WTC11 (cell line): ENCODE data around the gene ENTPD8. TPM values are rescaled to one million over a fixed set of nuclear protein-coding genes. Genes with fewer than 3 reads are reported as not detected.

ENCODE experiments used
- ATAC-seq: fragments of 200-7000 bp; cut with Tn5 transposase; 2 replicates; pipeline ENCODE4 v1.10.0; 2021; ENCODE audit warnings: mild to moderate bottlenecking, moderate library complexity
- CTCF ChIA-PET: fragments of 300-600 bp; sonication (Branson Sonifier 250); formaldehyde crosslinking; loops from one replicate; lab custom pipeline; 2021; ENCODE audit warnings: antibody characterized with exemption; lab: Charles Lee
- POLR2A ChIA-PET: fragments of 350-600 bp; sonication (Branson Sonifier 250); formaldehyde crosslinking; loops from one replicate; lab custom pipeline; 2021; ENCODE audit warnings: antibody characterized with exemption; lab: Charles Lee
- DNase-seq: peaks from one replicate; pipeline ENCODE4 v3.0.0; 2021; ENCODE audit warnings: low spot score
- H3K27ac Mint-ChIP-seq: 2 replicates; pipeline ENCODE4 v1.8.0; 2021; ENCODE audit warnings: mixed read lengths
- H3K27me3 Mint-ChIP-seq: 2 replicates; pipeline ENCODE4 v1.8.0; 2021; ENCODE audit warnings: low read depth, mild to moderate bottlenecking, moderate library complexity, mixed read lengths
- H3K36me3 Mint-ChIP-seq: 2 replicates; pipeline ENCODE4 v1.8.0; 2021; ENCODE audit warnings: mixed read lengths
- H3K4me1 Mint-ChIP-seq: 2 replicates; pipeline ENCODE4 v1.8.0; 2022; ENCODE audit warnings: mixed read lengths
- H3K4me3 Mint-ChIP-seq: 2 replicates; pipeline ENCODE4 v1.8.0; 2021; ENCODE audit warnings: mild to moderate bottlenecking, moderate library complexity, mixed read lengths
- H3K9me3 Mint-ChIP-seq: 2 replicates; pipeline ENCODE4 v1.8.0; 2021; ENCODE audit warnings: mixed read lengths
- EMX1 ChIP-seq: fragments of 250-450 bp; sonication (Bioruptor Pico); IDR thresholded peaks from 2 replicates; pipeline ENCODE4 v1.8.0; 2021; ENCODE audit warnings: mild to moderate bottlenecking
- ESRRA ChIP-seq: sonication (generic); formaldehyde crosslinking; IDR thresholded peaks from 2 replicates; pipeline ENCODE4 v1.8.1; 2022; ENCODE audit warnings: mild to moderate bottlenecking, missing genetic modification reagents, borderline replicate concordance
- FOXK1 ChIP-seq: sonication (generic); formaldehyde crosslinking; IDR thresholded peaks from 2 replicates; pipeline ENCODE4 v1.8.0; 2022; ENCODE audit warnings: mild to moderate bottlenecking, moderate library complexity, missing genetic modification reagents
- FOXP1 ChIP-seq: sonication (generic); formaldehyde crosslinking; IDR thresholded peaks from 2 replicates; pipeline ENCODE4 v1.8.0; 2022; ENCODE audit warnings: missing genetic modification reagents, mild to moderate bottlenecking, moderate library complexity, borderline replicate concordance
- GABPB1 ChIP-seq: sonication (generic); formaldehyde crosslinking; IDR thresholded peaks from 2 replicates; pipeline ENCODE4 v1.8.1; 2023; ENCODE audit warnings: mild to moderate bottlenecking, missing genetic modification reagents
- JAZF1 ChIP-seq: fragments of 250-450 bp; sonication (Bioruptor Pico); IDR thresholded peaks from 2 replicates; pipeline ENCODE4 v1.9.0; 2021; ENCODE audit warnings: moderate library complexity, mild to moderate bottlenecking, inconsistent platforms
- NR3C1 ChIP-seq: sonication (generic); formaldehyde crosslinking; conservative IDR thresholded peaks from 2 replicates; pipeline ENCODE4 v1.8.1; 2023; ENCODE audit warnings: low read depth, mild to moderate bottlenecking, missing genetic modification reagents
- RORB ChIP-seq: fragments of 250-450 bp; sonication (Bioruptor Pico); IDR thresholded peaks from 2 replicates; pipeline ENCODE4 v1.9.0; 2021; ENCODE audit warnings: mild to moderate bottlenecking
- TEAD1 ChIP-seq: sonication (generic); formaldehyde crosslinking; IDR thresholded peaks from 2 replicates; pipeline ENCODE4 v1.8.0; 2022; ENCODE audit warnings: mild to moderate bottlenecking, missing genetic modification reagents
- ZNF121 ChIP-seq: sonication (generic); formaldehyde crosslinking; IDR thresholded peaks from 2 replicates; pipeline ENCODE4 v1.8.0; 2023; ENCODE audit warnings: missing genetic modification reagents
- ZNF232 ChIP-seq: sonication (generic); formaldehyde crosslinking; IDR thresholded peaks from 2 replicates; pipeline ENCODE4 v1.8.0; 2022; ENCODE audit warnings: mild to moderate bottlenecking, missing genetic modification reagents
- ZNF263 ChIP-seq: sonication (generic); formaldehyde crosslinking; IDR thresholded peaks from 2 replicates; pipeline ENCODE4 v1.8.1; 2022; ENCODE audit warnings: low read depth, mild to moderate bottlenecking, moderate library complexity, missing genetic modification reagents
- ZNF396 ChIP-seq: fragments of 250-450 bp; sonication (Bioruptor Pico); IDR thresholded peaks from 2 replicates; pipeline ENCODE4 v1.8.0; 2021; ENCODE audit warnings: mild to moderate bottlenecking, moderate library complexity, borderline replicate concordance
- ZNF423 ChIP-seq: fragments of 250-450 bp; sonication (Bioruptor Pico); IDR thresholded peaks from 2 replicates; pipeline ENCODE4 v2.1.2; 2022; ENCODE audit warnings: mild to moderate bottlenecking, moderate library complexity
- total RNA-seq: library from RNA; stranded (reverse); gene quantifications from 3 replicates; pipeline ENCODE4 v1.2.3, GENCODE V29; 2021
- TF ChIP-seq, protein P1 (sequence below): sonication (generic); formaldehyde crosslinking; IDR thresholded peaks from 2 replicates; pipeline ENCODE4 v1.8.0; 2022; ENCODE audit warnings: missing genetic modification reagents
- TF ChIP-seq, protein P2 (sequence below): fragments of 200-600 bp; IDR thresholded peaks from 2 replicates; pipeline ENCODE4 v1.8.0; 2022; ENCODE audit warnings: antibody characterized with exemption
- TF ChIP-seq, protein P3 (sequence below): sonication (generic); formaldehyde crosslinking; IDR thresholded peaks from 2 replicates; pipeline ENCODE4 v1.8.1; 2023; ENCODE audit warnings: mild to moderate bottlenecking, missing genetic modification reagents, moderate library complexity
- TF ChIP-seq, protein P4 (sequence below): sonication (generic); formaldehyde crosslinking; IDR thresholded peaks from 2 replicates; pipeline ENCODE4 v1.8.1; 2023; ENCODE audit warnings: mild to moderate bottlenecking, missing genetic modification reagents, moderate library complexity
- TF ChIP-seq, protein P5 (sequence below): sonication (generic); formaldehyde crosslinking; IDR thresholded peaks from 2 replicates; pipeline ENCODE4 v1.8.1; 2022; ENCODE audit warnings: mild to moderate bottlenecking, moderate library complexity, missing genetic modification reagents

ENTPD8 gene
- total RNA-seq, 1 experiment from 2014 or later: 2.3 TPM

DNA sequence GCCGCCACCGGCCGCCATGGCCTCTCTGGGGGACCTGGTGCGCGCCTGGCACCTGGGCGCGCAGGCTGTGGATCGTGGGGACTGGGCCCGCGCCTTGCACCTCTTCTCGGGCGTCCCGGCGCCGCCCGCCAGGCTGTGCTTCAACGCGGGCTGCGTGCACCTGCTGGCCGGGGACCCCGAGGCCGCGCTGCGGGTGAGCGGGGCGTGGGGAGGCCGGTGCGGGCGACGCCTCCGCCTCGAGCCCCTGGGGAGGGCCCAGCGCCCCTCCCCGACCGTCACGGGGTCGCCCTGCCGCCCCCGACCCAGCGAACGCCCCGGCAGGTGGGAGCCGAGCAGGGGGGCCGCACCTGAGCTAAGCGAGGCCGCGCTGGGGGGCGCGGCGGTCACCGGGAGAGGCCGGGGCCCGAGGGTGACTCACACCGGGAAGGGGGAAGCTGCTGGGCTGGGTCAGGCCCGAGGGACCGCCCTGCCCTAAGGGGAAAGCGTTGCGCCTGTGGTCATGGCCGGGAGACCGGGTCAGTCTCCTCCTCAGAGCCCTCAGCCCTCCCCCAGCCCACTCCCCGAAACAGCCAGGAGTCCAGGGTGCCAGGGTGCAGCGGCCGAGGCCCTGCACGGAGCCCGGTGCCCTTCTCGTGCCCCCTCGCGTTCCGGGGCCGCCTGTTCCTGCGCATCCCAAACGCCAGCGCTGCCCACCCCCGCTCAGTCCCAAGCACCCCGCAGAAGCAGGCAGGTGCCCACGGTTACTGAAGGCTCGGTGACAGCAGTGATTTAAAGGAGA is 17.5 kb downstream of the ENTPD8 start:
- Mint-ChIP-seq H3K9me3 (no peaks in the 10 kb centered on the region), H3K36me3 (no peaks in the 10 kb centered on the region), H3K4me3 (peak overlapping the region; percentile 63), H3K4me1 (peaks cover 7% of the 10 kb centered on the region), H3K27me3 (no peaks in the 10 kb centered on the region; the same call in 1 of the 2 replicates), H3K27ac (no peak overlapping the region)
- DNase-seq (peak; percentile 27), ATAC-seq (no peak)
- ChIA-PET CTCF (interaction anchor here (0.6 to 2.5 kb wide), 41 partner anchors 11 to 388 kb away, joined by 3 to 38 read pairs (median 6); partner anchors contain the start of genes CYSRT1, ENTPD8, MAN1B1 and MRPL41), POLR2A (interaction anchor here (0.9 to 1.8 kb wide), 2 partner anchors 18 to 31 kb away, joined by 5 to 11 read pairs; partner anchors contain the start of gene ENTPD8)
- TF ChIP-seq, protein P1, sequence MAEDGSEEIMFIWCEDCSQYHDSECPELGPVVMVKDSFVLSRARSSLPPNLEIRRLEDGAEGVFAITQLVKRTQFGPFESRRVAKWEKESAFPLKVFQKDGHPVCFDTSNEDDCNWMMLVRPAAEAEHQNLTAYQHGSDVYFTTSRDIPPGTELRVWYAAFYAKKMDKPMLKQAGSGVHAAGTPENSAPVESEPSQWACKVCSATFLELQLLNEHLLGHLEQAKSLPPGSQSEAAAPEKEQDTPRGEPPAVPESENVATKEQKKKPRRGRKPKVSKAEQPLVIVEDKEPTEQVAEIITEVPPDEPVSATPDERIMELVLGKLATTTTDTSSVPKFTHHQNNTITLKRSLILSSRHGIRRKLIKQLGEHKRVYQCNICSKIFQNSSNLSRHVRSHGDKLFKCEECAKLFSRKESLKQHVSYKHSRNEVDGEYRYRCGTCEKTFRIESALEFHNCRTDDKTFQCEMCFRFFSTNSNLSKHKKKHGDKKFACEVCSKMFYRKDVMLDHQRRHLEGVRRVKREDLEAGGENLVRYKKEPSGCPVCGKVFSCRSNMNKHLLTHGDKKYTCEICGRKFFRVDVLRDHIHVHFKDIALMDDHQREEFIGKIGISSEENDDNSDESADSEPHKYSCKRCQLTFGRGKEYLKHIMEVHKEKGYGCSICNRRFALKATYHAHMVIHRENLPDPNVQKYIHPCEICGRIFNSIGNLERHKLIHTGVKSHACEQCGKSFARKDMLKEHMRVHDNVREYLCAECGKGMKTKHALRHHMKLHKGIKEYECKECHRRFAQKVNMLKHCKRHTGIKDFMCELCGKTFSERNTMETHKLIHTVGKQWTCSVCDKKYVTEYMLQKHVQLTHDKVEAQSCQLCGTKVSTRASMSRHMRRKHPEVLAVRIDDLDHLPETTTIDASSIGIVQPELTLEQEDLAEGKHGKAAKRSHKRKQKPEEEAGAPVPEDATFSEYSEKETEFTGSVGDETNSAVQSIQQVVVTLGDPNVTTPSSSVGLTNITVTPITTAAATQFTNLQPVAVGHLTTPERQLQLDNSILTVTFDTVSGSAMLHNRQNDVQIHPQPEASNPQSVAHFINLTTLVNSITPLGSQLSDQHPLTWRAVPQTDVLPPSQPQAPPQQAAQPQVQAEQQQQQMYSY (CRISPR knock-in tag): no peak
- TF ChIP-seq, protein P2, sequence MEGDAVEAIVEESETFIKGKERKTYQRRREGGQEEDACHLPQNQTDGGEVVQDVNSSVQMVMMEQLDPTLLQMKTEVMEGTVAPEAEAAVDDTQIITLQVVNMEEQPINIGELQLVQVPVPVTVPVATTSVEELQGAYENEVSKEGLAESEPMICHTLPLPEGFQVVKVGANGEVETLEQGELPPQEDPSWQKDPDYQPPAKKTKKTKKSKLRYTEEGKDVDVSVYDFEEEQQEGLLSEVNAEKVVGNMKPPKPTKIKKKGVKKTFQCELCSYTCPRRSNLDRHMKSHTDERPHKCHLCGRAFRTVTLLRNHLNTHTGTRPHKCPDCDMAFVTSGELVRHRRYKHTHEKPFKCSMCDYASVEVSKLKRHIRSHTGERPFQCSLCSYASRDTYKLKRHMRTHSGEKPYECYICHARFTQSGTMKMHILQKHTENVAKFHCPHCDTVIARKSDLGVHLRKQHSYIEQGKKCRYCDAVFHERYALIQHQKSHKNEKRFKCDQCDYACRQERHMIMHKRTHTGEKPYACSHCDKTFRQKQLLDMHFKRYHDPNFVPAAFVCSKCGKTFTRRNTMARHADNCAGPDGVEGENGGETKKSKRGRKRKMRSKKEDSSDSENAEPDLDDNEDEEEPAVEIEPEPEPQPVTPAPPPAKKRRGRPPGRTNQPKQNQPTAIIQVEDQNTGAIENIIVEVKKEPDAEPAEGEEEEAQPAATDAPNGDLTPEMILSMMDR: 0 out of 2 replicates have a peak, but pooled peaks have one; percentile 1
- TF ChIP-seq FOXP1 (CRISPR knock-in tag) (peak; percentile 12; the same call in 1 of the 2 replicates), NR3C1 (no peak), ZNF423 (0 out of 2 replicates have a peak, but pooled peaks have one; percentile 21), EMX1 (CRISPR knock-in tag) (no peak)
- TF ChIP-seq, protein P3, sequence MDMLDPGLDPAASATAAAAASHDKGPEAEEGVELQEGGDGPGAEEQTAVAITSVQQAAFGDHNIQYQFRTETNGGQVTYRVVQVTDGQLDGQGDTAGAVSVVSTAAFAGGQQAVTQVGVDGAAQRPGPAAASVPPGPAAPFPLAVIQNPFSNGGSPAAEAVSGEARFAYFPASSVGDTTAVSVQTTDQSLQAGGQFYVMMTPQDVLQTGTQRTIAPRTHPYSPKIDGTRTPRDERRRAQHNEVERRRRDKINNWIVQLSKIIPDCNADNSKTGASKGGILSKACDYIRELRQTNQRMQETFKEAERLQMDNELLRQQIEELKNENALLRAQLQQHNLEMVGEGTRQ (CRISPR knock-in tag): 0 out of 2 replicates have a peak, but pooled peaks have one; percentile 18

DNA sequence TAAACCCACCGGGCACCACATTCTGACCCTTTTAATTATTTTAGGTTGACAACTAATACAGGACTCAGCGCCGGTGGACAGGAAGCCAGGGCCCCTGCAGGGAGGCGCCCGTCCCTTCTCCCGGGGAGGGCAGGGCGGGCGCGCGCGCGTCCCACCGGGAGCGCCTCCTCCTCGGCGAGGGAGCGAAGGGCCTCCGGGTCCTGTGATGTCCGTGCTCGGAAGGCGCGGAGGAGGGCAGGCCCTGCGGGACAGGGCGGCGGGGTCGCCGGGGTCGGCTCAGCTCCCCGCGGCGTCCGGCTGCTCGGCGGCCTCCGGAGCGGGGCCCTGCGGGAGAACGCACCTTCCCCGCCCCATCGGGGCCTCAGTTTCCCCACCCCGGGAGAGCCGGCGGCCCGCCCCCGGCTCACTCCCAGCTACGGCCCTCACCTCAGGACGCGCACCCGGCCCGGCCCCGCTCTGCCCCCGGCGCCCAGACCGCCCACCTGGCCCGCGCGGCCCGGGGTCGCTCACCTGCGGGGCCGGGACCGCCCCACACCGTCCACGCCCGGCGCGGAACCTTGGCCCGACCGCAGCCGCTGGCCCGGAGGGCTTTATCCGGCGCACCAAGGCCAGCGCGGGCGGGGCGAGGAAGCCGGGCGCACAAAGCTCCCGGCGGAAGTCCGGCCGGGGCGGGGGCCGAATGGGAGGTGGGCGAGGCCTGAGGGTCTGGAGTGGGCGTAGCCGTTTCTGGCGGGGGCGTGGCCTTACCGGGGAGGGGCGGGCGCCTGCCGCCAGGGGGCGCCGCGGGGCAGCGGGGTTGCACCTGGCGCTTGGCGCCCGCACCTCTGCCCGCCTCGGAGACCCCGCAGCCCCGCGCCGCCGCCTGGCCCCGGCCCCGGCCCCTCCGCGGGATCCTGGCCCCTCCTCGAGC is 18.3 kb downstream of the ENTPD8 start, which contains the start of the genes EXD3 and NOXA1:
Gene EXD3, minus strand, starts transcription at position 559 of the 910 bp plus-strand sequence. CDS start 27,805 bp downstream, outside the sequence.
Gene NOXA1, plus strand, starts transcription at position 790 of the 910 bp plus-strand sequence. CDS start 137 bp downstream, outside the sequence.
- CTCF ChIA-PET: interaction anchor here (0.6 to 2.5 kb wide), 67 partner anchors 9 to 1456 kb away, joined by 3 to 38 read pairs (median 5); partner anchors contain the start of genes ARRDC1, CYSRT1, ENTPD8 and MAN1B1
- Mint-ChIP-seq H3K27me3 (no peaks in the 10 kb centered on the region; the same call in 1 of the 2 replicates), H3K9me3 (no peaks in the 10 kb centered on the region), H3K27ac (0 out of 2 replicates have a peak within 1 kb of the TSS, but pooled peaks have one; percentile 78), H3K4me3 (peak within 1 kb of the TSS; percentile 88), H3K36me3 (no peaks in the 10 kb centered on the region), H3K4me1 (peaks cover 7% of the 10 kb centered on the region)
- DNase-seq (peak; percentile 95), ATAC-seq (peak; percentile 91)
- POLR2A ChIA-PET: interaction anchor here (0.9 to 1.8 kb wide), 2 partner anchors 19 to 32 kb away, joined by 5 to 11 read pairs; partner anchors contain the start of gene ENTPD8
- TF ChIP-seq ZNF121 (no peak), JAZF1 (CRISPR knock-in tag) (no peak), TEAD1 (CRISPR knock-in tag) (peak; percentile 72; the same call in 1 of the 2 replicates), FOXK1 (CRISPR knock-in tag) (peak; percentile 50; the same call in 1 of the 2 replicates), ZNF396 (CRISPR knock-in tag) (no peak), ZNF232 (no peak), GABPB1 (CRISPR knock-in tag) (peak; percentile 83), ZNF263 (CRISPR knock-in tag) (no peak), ESRRA (CRISPR knock-in tag) (no peak), RORB (CRISPR knock-in tag) (no peak)
- TF ChIP-seq, protein P1 (CRISPR knock-in tag): 0 out of 2 replicates have a peak, but pooled peaks have one; percentile 16
- TF ChIP-seq, protein P4, sequence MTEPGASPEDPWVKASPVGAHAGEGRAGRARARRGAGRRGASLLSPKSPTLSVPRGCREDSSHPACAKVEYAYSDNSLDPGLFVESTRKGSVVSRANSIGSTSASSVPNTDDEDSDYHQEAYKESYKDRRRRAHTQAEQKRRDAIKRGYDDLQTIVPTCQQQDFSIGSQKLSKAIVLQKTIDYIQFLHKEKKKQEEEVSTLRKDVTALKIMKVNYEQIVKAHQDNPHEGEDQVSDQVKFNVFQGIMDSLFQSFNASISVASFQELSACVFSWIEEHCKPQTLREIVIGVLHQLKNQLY: 0 out of 2 replicates have a peak, but pooled peaks have one; percentile 14
- TF ChIP-seq, protein P5, sequence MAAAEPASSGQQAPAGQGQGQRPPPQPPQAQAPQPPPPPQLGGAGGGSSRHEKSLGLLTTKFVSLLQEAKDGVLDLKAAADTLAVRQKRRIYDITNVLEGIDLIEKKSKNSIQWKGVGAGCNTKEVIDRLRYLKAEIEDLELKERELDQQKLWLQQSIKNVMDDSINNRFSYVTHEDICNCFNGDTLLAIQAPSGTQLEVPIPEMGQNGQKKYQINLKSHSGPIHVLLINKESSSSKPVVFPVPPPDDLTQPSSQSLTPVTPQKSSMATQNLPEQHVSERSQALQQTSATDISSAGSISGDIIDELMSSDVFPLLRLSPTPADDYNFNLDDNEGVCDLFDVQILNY (CRISPR knock-in tag): peak; percentile 45; the same call in 1 of the 2 replicates
